HG03064 (cell line): ENCODE measurements around the gene CLEC6A.
"Not testable (repeated sequence)": the region's sequence is repeated elsewhere in the genome, so short reads cannot be mapped to it uniquely, and the experiment has no call there.

ENCODE experiments used
- ATAC-seq: cut with Tn5 transposase; IDR thresholded peaks from one replicate; pipeline ENCODE4 v1.9.1; 2021; ENCODE audit warnings: low read depth; ENCODE audit not compliant: unreplicated experiment

Gene CLEC6A

DNA sequence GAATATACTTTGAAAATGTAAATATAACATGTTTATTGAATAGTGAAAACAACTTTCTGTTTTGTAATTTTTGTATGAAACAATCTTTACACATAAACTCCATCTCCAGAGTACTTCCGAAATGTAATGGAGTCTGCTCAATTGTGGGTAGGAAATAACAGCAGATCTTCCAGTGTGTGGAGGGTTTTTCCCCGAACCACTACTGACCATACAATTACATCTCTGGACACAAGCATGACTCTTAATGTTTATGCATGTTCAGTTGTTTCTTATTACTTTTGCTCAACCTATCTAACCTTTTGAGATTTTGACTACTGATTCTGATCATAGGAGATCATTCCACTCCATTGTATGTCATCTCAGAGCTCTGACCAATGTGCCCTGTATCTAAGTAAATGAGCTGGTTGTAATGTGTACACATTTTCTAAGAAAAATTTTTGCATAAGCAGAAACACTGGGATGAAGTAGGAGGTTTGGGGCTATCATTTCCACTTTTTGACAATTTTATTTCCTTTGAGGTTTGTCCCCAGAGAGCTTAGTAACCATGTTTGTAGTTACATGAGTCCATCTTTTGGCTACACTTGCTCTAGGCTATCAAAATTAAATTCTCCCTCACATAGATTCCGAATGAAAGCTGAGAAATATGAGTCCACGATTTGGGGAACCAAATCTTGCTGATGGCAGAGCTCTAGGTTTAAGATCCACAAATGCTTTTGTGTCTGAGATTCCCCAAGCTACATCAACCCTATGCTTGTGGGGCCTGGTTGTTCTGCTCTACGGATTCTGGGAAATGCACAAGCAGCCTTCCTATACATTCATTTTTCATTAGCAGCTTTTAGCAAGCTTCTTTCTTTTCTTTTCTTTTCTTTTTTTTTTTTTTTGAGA, 36.1 kb downstream of the CLEC6A start:
- no peak for ATAC-seq

DNA sequence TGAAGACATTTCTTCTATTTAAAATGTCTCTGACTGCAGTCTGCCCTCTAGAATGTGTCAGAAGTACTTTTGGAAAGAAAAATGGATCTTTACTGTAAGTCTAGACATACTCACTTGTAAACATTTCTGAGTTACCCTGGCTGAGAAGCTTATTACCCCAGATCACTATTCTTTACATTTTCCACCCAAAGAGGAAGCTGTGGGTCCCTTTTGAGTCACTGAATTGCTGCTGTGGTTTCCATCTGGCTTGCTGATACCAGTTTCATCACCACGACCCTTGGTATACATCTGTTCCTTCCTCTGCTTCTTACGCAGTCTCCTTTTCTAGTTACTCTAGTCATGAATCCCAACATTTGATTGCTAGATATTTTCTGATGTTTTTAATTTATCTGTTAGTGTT, 37.3 kb downstream of the CLEC6A start:
- ATAC-seq, result peak; percentile 86

DNA sequence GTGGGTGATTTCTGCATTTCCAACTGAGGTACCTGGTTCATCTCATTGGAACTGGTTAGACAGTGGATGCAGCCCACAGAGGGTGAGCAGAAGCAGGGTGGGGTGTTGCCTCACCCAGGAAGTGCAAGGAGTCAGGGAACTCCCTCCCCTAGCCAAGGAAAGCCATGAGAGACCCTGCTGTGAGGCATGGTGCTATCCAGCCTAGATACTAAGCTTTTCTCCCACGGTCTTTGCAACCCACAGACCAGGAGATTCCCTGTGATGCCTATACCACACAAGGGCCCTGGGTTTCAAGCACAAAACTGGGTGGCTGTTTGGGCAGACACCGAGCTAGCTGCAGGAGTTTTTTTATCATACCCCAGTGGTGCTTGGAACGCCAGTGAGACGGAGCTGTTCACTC, 39.9 kb downstream of the CLEC6A start:
- not testable (repeated sequence) for ATAC-seq

DNA sequence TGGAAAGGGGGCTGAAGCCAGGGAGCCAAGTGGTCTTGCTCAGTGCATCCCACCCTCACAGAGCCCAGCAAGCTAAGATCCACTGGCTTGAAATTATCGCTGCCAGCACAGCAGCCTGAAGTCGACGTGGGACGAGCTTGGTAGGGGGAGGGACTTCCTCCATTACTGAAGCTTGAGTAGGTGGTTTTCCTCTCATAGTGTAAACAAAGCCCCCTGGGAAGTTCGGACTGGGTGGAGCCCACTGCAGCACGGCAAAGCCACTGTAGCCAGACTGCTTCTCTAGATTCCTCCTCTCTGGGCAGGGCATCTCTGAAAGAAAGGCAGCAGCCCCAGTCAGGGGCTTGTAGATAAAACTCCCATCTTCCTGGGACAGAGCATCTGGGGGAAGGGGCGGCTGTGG, 40.3 kb downstream of the CLEC6A start:
- ATAC-seq, result not testable (repeated sequence)

DNA sequence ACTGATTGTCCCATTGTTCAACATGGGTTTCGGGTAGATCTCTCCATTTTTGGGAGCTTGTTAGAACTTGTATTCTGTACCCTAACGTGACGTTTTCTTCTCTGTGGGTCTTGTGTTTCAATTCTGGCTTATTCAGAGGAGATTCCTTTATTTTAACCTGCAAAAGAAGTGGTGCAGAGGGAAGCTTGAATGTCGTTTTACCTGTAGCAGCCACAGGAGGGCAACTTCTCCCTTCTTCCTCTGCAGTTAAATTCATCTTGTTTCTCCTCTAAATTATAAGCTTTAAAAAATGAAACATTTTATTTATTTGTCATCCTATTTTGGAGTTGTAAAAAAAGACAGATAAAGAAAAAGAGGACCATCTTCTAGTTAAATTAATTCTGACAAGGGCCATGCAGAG, 43.9 kb downstream of the CLEC6A start:
- no peak for ATAC-seq

DNA sequence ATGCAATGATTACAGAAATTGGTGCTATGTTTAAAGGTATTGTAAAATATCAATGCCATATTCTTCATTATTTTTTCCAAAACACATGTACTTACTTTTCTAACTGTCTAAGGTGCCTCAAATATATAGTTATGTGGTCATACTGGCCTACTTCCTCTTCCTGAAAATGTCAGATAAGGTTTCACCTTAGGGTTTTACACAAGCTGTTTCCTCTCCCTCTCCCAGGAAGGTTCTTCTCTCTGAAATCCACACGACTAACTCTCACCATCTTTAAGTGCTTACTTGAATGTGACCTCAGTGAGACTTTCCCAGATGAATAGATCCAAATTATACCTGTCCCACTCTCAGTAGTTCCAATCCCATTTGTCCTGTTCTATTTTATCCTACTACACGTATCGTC, 46.0 kb downstream of the CLEC6A start:
- no peak for ATAC-seq

DNA sequence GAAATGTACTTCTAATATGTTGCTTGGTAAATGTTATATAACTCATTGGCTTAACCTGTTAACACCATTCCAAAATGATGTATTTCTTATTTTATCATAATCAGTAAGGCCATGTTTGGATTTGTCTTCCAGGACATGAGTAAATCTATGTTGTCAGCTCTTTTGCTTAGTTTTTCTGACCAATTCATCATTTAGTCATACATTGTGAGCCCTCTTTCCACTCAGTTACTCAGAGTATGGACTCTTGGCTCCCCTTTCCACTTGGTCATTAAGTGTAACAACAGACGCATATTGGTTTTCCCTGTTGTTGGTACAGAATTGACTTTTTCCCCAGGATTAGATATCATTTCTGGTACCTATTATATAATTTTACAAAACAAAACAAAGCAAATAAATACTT, 48.6 kb downstream of the CLEC6A start:
- ATAC-seq, result no peak

DNA sequence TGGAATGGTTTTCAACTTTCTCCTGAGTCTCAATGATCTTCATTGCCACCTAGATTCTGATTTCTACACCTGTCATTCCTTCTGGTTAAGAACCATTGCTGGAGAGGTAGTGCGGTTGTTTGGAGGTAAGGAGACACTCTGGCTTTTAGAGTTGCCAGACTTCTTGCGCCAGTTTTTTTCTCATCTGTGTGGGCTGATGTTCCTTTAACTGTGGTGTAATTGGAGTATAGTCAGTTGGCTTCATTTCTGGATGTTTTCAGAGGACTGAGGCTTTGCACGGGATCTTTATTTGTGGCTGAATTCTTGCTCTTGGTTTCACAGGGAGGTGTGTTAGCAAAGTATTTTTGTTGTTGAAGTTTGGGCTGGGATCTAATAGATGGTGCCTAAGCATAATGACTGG, 51.8 kb downstream of the CLEC6A start:
- ATAC-seq, result no peak

DNA sequence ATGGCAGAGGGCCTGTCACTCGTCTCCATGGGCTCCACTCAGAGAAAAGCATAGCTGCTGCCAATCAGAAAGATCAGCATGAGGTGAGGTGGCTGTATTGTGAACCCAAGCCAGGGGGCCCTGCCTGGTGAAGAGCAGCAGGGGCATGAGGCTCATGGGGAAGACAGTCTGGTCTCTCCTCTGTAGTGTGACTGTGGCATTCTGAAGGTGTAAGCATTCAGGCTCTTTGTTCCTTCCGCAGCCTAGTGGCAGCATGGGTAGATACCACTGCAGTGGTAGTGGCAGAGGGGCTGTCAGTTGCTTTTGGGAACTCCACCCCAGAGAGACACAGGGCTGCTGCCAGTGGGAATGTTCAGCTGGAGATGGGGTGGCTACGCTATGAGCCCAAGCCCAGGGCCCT, 52.5 kb downstream of the CLEC6A start:
- no peak for ATAC-seq

DNA sequence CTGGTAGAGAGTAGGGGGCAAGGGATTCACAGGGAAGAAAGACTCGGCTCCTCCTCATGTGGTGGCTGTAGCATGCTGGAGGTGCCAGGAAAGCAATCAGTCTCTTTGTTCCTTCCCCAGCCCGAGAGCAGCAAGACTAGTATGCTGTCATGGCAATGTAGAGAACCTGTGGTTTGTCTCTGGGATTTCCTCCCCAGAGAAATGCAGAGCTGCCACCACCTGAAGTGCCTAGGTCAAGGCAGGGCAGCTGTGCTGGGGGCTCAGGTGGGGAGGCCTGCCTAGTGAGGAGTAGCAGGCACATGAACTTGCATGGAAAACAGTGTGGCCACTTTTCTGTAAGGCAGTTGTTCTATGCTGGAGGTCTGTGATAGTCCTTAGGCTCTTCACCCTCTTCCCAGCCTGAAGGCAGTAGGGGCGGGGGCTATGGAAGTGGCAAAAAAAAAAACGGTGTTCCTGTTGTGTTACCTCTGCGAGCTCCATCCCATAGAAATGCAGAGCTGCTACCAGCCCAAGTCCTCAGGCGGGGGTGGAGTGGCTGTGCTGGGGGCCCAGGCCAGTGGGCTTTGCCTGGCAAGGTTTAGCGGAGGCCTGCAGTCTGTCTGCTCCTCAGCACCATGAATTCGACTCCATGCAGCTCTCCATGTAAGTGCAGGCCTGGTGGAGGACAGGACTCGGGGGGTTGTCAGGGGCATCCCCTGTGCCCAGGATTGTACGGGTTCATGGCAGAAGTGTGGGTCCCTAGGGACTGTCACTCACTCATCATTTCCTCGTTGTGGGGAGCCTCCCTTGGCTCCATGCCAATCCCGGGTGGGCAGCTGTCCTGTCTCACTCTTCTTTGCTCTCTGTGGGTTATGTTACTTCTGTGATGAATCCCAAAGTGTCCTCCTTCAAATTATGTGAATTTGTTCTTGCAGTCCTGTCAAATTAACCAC, 53.4 kb downstream of the CLEC6A start:
- no peak for ATAC-seq

DNA sequence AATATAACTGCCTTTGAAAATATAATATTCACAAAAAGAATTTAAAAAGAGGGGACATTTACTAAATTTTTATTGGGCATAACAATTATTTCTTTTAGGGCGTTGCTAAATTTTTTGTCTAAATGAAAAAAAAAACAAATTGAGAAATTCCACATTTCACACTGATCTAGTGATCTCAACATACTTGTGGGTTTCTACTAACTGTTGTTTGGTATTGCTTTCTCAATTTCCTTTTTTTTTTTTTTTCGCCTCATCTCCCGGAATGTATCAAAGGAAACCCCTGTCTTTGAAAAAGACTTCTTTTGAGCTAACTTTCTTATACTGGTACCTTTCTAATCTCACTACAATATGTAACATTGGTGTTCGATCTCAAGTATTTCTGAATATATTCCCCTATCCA, 57.5 kb downstream of the CLEC6A start, which contains the start of gene CLEC4D:
Gene CLEC4D (plus strand): TSS at position 248 of the 400 bp plus-strand sequence. CDS start 230 bp downstream, outside the sequence.
- ATAC-seq, result no peak

DNA sequence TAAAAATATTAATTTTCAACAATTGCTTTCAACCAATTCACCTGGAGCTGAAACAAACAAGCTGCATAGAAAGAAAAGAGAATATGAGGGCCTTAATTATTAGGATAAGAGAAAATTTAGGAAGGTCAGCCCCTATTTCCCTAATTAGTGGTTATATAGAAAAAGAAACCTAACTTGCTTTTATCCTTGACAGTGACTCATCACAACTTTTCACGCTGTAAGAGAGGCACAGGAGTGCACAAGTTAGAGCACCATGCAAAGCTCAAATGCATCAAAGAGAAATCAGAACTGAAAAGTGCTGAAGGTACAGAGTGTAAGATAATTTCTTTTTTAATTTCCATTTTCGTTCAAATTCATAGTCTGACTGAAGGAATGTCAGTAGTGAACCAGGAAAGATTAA, 62.2 kb downstream of the CLEC6A start:
- ATAC-seq, result no peak

DNA sequence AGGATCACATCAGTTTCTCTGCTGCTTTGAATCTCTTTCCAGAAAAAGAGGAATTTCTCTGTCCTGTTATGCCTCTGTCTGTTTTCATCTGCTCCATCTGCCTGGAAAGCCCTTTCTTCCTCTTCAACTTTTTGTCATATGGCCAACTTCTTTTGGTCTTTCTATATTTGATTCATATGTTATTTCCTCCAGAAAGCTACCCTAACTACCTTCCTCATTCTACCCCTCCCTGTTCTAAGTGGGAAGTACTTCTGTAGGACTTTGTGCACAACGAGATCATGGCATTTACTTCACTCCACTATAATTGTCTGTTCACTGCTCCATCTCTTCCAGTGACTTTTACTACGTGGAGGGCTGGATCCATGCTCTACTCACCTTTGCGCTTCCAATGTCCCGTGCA, 63.4 kb downstream of the CLEC6A start:
- no peak for ATAC-seq

DNA sequence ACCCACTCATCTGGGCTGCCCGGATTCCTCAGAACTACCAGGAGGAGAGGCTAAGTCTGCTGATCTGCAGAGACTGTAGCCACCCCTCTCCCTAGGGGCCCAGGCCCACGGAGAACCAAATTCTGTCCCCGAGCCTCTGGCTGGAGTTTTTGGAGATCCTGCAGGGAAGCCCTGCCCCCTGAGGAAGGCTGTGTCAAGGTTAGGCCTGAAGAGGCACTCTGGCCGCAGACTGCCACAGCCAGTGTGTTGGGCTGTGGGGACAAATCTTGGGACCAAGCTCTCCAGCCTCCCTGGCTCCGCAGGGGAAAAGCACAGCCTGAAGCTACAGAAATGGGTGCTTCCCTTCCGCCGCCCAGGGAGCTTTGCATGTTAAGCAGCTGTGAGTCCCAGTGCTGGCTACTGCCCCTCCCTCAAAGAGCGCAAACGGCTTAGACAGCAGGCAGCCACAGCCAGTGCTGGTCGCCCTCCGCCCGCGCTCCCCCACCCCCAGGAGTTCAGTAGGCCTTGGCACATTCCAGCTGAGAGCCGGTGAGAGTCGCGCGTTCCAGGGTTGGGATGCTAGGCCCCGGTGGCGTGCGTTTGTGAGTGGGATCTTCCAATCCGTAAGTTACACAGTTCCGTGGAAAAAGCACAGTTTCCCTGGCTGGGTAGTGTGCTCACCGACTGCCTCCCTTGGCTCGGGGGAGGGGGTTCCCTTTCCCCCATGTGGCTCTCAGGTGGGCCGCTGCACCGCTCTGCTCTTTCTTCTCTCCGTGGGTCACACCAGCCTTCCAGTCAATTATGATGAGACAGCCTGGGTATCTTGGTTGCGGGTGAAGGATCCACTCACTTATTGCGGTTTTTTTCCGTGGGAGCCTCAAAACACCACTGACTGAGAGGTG, 71.7 kb downstream of the CLEC6A start:
- no peak for ATAC-seq
